ENCODE measurements around the gene ZNF263. TPM values are rescaled to one million over a fixed set of nuclear protein-coding genes. Genes with fewer than 3 reads are reported as not detected.

Gene ZNF263
- total and polyA plus RNA-seq, 2 of the 13 experiments (the other 11 are each of a cell fraction or from before 2014, with no cell fraction given) = 10.2 to 41.2 TPM

DNA sequence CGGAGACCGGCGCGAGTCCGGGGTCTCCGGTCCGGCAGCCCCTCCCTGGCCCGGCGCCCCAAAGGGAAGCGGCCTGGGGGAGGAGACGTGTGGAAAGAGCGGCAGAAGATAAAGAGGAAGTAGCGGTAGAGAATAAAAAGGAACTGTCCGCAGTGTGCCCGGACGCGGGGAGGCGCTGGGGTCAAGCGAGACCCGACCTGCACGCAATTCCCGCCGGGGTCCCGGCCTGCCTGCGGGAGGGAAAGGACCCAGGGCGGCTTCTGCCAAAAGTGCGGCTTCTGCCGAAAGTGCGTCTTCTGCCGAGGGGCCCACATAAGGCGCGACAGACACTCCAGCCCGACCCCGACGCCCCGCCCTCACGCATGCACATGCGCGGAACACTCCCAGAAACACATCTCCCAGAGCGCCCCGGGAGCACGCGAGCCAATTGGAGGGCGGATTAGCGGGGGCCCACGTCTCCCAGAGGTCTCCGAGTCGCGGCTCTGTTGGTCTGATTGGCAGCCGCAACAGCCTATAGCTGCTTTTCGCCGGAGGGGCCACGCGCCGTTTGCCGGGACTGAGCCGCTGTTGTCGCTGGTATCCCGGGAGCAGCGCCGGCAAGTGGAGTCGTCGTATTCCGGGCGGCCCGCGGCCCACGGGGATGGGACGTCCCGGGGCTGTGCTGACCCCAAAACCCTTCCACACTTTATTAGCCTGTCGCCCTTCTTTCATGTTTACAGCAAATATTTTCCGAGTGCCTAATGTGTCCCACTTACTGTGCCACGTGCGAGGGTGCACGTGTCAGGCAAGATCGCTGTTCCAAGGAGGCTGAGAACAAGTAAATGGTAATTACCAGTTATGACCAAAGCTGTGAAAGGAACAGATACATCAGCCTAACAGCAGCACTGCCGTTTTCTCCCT is 18.9 kb upstream of the ZNF263 start (continued):
- TF ChIP-seq, protein P1, sequence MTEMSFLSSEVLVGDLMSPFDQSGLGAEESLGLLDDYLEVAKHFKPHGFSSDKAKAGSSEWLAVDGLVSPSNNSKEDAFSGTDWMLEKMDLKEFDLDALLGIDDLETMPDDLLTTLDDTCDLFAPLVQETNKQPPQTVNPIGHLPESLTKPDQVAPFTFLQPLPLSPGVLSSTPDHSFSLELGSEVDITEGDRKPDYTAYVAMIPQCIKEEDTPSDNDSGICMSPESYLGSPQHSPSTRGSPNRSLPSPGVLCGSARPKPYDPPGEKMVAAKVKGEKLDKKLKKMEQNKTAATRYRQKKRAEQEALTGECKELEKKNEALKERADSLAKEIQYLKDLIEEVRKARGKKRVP (CRISPR knock-in tag; IDR thresholded peaks at IDR 0.05) = peak in 1 of 2 experiments; percentile 44; a peak in 1 of 4 replicates
- no peak for TF ChIP-seq PHF5A (CRISPR knock-in tag; IDR thresholded peaks at IDR 0.05; ENCODE audit: low read depth, unreplicated experiment)
- TF ChIP-seq IRF2 (CRISPR knock-in tag; IDR thresholded peaks at IDR 0.05) = 0 out of 2 replicates have a peak, but pooled peaks have one; percentile 33
- TF ChIP-seq AKAP8 (CRISPR knock-in tag; IDR thresholded peaks at IDR 0.05) = no peak
- TF ChIP-seq MXD4 (CRISPR knock-in tag; IDR thresholded peaks at IDR 0.05) = peak; percentile 93
- TF ChIP-seq, protein P2, sequence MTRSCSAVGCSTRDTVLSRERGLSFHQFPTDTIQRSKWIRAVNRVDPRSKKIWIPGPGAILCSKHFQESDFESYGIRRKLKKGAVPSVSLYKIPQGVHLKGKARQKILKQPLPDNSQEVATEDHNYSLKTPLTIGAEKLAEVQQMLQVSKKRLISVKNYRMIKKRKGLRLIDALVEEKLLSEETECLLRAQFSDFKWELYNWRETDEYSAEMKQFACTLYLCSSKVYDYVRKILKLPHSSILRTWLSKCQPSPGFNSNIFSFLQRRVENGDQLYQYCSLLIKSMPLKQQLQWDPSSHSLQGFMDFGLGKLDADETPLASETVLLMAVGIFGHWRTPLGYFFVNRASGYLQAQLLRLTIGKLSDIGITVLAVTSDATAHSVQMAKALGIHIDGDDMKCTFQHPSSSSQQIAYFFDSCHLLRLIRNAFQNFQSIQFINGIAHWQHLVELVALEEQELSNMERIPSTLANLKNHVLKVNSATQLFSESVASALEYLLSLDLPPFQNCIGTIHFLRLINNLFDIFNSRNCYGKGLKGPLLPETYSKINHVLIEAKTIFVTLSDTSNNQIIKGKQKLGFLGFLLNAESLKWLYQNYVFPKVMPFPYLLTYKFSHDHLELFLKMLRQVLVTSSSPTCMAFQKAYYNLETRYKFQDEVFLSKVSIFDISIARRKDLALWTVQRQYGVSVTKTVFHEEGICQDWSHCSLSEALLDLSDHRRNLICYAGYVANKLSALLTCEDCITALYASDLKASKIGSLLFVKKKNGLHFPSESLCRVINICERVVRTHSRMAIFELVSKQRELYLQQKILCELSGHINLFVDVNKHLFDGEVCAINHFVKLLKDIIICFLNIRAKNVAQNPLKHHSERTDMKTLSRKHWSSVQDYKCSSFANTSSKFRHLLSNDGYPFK (CRISPR knock-in tag; IDR thresholded peaks at IDR 0.05; ENCODE audit: borderline replicate concordance) = no peak; the same call in 1 of the 2 replicates
- TF ChIP-seq, protein P3, sequence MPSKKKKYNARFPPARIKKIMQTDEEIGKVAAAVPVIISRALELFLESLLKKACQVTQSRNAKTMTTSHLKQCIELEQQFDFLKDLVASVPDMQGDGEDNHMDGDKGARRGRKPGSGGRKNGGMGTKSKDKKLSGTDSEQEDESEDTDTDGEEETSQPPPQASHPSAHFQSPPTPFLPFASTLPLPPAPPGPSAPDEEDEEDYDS (CRISPR knock-in tag; IDR thresholded peaks at IDR 0.05) = peak; percentile 68
- TF ChIP-seq SAP130 (CRISPR knock-in tag; IDR thresholded peaks at IDR 0.05; ENCODE audit: low read depth) = peak; percentile 92
- no peak; the same call in none of the 2 replicates for TF ChIP-seq ZNF333 (CRISPR knock-in tag; IDR thresholded peaks at IDR 0.05; ENCODE audit: borderline replicate concordance)
- peak; percentile 82; the same call in 1 of the 2 replicates for TF ChIP-seq ZNF790 (CRISPR knock-in tag; IDR thresholded peaks at IDR 0.05; ENCODE audit: borderline replicate concordance)
- TF ChIP-seq TSC22D2 (CRISPR knock-in tag; IDR thresholded peaks at IDR 0.05; ENCODE audit: borderline replicate concordance) = 0 out of 2 replicates have a peak, but pooled peaks have one; percentile 45
- TF ChIP-seq SMC3 (IDR thresholded peaks at IDR 0.05; ENCODE audit: low read length) = no peak
- TF ChIP-seq ZNF841 (CRISPR knock-in tag; IDR thresholded peaks at IDR 0.05; ENCODE audit: borderline replicate concordance) = no peak
- TF ChIP-seq ZNF530 (CRISPR knock-in tag; IDR thresholded peaks at IDR 0.05; ENCODE audit: low read depth) = no peak
- TF ChIP-seq, protein P4, sequence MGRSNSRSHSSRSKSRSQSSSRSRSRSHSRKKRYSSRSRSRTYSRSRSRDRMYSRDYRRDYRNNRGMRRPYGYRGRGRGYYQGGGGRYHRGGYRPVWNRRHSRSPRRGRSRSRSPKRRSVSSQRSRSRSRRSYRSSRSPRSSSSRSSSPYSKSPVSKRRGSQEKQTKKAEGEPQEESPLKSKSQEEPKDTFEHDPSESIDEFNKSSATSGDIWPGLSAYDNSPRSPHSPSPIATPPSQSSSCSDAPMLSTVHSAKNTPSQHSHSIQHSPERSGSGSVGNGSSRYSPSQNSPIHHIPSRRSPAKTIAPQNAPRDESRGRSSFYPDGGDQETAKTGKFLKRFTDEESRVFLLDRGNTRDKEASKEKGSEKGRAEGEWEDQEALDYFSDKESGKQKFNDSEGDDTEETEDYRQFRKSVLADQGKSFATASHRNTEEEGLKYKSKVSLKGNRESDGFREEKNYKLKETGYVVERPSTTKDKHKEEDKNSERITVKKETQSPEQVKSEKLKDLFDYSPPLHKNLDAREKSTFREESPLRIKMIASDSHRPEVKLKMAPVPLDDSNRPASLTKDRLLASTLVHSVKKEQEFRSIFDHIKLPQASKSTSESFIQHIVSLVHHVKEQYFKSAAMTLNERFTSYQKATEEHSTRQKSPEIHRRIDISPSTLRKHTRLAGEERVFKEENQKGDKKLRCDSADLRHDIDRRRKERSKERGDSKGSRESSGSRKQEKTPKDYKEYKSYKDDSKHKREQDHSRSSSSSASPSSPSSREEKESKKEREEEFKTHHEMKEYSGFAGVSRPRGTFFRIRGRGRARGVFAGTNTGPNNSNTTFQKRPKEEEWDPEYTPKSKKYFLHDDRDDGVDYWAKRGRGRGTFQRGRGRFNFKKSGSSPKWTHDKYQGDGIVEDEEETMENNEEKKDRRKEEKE (IDR thresholded peaks at IDR 0.05) = no peak
- TF ChIP-seq, protein P5, sequence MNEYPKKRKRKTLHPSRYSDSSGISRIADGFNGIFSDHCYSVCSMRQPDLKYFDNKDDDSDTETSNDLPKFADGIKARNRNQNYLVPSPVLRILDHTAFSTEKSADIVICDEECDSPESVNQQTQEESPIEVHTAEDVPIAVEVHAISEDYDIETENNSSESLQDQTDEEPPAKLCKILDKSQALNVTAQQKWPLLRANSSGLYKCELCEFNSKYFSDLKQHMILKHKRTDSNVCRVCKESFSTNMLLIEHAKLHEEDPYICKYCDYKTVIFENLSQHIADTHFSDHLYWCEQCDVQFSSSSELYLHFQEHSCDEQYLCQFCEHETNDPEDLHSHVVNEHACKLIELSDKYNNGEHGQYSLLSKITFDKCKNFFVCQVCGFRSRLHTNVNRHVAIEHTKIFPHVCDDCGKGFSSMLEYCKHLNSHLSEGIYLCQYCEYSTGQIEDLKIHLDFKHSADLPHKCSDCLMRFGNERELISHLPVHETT (CRISPR knock-in tag; conservative IDR thresholded peaks at IDR 0.05) = no peak
- no peak for TF ChIP-seq ZNF251 (CRISPR knock-in tag; IDR thresholded peaks at IDR 0.05)
- no peak for TF ChIP-seq MAFF (IDR thresholded peaks at IDR 0.05; ENCODE audit: low read depth, low read length)

All from HepG2 (cell line).